Lower leg skin (tissue), 4 donors: Measurements from ENCODE around the gene SMARCC2. TPM values are rescaled to one million over a fixed set of nuclear protein-coding genes. Genes with fewer than 3 reads are reported as not detected.

ENCODE experiments used
- DNase-seq, 2 donors: peaks; one replicate each; pipeline ENCODE4 v3.0.0-alpha.2; 2019; ENCODE audit warnings: low spot score in 2 of 2
- H3K4me3 ChIP-seq: fragments of 200-600 bp; sonication (generic); 2 replicates; pipeline ENCODE4 v1.5.1; 2017; ENCODE audit warnings: mild to moderate bottlenecking, low read depth; ENCODE audit not compliant: poor library complexity, severe bottlenecking
- POLR2A ChIP-seq, 2 donors: fragments of 450-650 bp; IDR thresholded peaks; one replicate each; pipeline ENCODE4 v1.6.1; 2016 to 2017; ENCODE audit warnings: antibody characterized with exemption in 2 of 2, mild to moderate bottlenecking in 1 of 2, moderate library complexity in 1 of 2
- WGBS, 2 donors: methylation state at CpG; one replicate each; pipeline ENCODE4 v1.1.5; 2018; 5-methylcytosine and 5-hydroxymethylcytosine counted together
- intact Hi-C: fragments of 100-400 bp; cut with DNase I; formaldehyde crosslinking; loops from one replicate; pipeline ENCODE4 v1.15.0; 2023; ENCODE audit warnings: low total_unique reads
- total RNA-seq, 4 donors: library from RNA; depleted of rRNA; stranded (reverse); fragments of >200 nt; gene quantifications; one replicate each; pipeline ENCODE4 v1.1.0, GENCODE V29; 2016
- TF ChIP-seq, protein P1 (sequence below), 3 donors: fragments of 450-650 bp; IDR thresholded peaks; one replicate each; pipeline ENCODE4 v1.5.1; 2016; ENCODE audit warnings: antibody characterized with exemption in 3 of 3, mild to moderate bottlenecking in 3 of 3, moderate library complexity in 2 of 3

SMARCC2 gene
- total RNA-seq, 4 donors from 2014 or later = 55.3 to 90.5 (median 63.5) TPM

DNA sequence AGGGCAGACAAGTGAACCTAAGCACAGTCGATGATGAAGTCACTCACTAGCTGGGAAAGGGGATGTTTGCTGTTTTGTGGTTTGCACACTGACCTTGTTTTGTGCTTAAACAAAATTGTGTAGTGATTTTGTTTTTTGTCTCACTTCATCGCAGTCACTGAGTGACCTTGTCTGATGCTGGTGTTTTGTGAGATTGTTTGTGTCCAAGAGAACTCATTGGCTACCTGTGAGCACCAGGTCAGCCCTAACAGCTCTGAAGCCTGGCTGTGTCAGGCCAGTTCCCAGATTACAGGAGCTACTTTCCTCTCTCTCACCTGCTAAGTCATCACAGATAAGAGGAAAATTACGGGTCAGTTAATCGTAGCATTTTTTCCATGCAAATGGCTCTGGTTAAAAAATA is 65.2 kb downstream of the SMARCC2 start:
- DNase-seq = no peak
- TF ChIP-seq, protein P1, sequence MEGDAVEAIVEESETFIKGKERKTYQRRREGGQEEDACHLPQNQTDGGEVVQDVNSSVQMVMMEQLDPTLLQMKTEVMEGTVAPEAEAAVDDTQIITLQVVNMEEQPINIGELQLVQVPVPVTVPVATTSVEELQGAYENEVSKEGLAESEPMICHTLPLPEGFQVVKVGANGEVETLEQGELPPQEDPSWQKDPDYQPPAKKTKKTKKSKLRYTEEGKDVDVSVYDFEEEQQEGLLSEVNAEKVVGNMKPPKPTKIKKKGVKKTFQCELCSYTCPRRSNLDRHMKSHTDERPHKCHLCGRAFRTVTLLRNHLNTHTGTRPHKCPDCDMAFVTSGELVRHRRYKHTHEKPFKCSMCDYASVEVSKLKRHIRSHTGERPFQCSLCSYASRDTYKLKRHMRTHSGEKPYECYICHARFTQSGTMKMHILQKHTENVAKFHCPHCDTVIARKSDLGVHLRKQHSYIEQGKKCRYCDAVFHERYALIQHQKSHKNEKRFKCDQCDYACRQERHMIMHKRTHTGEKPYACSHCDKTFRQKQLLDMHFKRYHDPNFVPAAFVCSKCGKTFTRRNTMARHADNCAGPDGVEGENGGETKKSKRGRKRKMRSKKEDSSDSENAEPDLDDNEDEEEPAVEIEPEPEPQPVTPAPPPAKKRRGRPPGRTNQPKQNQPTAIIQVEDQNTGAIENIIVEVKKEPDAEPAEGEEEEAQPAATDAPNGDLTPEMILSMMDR (IDR thresholded peaks at IDR 0.05) = no peak
- TF ChIP-seq POLR2A (IDR thresholded peaks at IDR 0.05) = no peak
- intact Hi-C loops = no loop called here
- 89% methylated on average over 4 of the region's 4 CpGs for WGBS, 2 donors
- no peak overlapping the region for H3K4me3 ChIP-seq

DNA sequence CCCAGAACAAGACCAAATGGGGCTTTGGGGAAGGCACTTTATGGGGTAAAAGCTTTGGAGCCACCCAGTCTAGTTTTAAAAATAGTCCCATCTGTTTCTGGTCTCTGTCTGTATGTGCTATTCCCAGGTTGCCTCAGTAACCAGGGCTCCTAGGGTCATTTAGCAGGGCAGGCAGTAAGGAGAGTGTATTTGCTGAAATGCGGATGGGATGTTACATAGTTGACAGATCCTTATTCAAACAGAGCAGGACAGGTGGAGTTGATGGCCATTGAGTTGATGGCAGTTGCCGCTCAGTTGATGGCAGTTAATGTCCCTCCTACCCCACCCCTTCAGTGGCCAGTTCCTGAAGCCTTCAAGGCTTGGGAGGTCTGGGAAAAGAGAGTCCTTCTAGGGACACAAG is 66.6 kb downstream of the SMARCC2 start:
- TF ChIP-seq, protein P1 (IDR thresholded peaks at IDR 0.05) = no peak
- no peak for TF ChIP-seq POLR2A (IDR thresholded peaks at IDR 0.05)
- no peak for DNase-seq
- WGBS, 2 donors = 82 to 88% methylated on average over 2 of the region's 2 CpGs
- intact Hi-C loops = no loop called here
- H3K4me3 ChIP-seq = no peak overlapping the region

DNA sequence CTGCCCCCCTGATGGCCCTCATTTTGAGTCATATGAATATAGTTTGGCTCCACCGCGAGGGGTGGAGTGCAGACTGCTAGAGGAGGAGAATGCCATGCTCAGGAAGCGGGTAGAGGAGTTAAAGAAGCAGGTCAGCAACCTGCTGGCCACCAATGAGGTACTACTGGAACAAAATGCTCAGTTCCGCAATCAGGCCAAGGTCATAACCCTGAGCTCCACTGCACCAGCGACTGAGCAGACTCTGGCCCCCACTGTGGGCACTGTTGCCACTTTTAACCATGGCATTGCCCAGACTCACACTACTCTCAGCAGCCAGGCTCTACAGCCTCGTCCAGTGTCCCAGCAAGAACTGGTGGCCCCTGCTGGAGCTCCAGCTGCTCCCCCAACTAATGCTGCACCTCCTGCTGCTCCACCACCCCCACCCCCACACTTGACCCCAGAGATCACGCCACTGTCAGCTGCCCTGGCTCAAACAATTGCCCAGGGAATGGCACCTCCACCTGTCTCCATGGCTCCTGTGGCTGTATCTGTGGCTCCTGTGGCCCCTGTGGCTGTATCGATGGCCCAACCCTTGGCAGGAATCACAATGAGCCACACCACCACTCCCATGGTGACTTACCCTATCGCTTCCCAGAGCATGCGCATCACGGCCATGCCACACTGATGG is 67.9 kb downstream of the SMARCC2 start:
- no peak overlapping the region for H3K4me3 ChIP-seq
- TF ChIP-seq POLR2A (IDR thresholded peaks at IDR 0.05) = no peak
- TF ChIP-seq, protein P1 (IDR thresholded peaks at IDR 0.05) = no peak
- DNase-seq = no peak
- 87 to 92% methylated on average over 11 of the region's 11 CpGs for WGBS, 2 donors
- intact Hi-C loops = no loop called here

DNA sequence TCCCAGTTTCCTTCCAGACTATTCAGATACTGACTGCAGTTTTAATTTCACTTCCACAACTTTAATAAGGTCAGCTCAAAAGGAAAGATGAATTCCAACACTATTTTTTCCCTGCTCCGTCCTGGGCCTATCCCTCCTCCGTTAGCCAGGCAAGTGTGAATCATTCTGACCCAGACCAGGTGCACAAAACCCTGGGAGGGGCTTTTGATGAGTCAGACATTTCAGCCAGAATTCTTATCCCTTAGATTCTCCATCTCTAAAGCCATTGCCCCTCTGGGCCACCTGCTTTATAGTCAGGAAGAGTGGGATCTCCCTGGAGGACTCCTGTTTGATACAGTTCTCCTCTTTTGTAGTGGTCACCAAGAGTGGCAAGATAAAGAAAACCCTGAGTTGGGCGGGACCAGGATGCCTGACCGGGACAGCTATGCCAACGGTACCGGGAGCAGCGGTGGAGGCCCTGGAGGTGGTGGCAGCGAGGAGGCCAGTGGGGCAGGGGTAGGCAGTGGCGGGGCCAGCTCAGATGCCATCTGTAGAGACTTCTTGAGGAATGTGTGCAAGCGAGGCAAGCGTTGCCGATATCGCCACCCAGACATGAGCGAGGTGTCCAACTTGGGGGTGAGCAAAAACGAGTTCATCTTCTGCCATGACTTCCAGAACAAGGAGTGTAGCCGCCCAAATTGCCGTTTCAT is 69.0 kb downstream of the SMARCC2 start:
- intact Hi-C loops = no loop called here
- DNase-seq = no peak
- H3K4me3 ChIP-seq = no peak overlapping the region
- WGBS, 2 donors = 90% methylated on average over 17 of the region's 17 CpGs
- TF ChIP-seq, protein P1 (IDR thresholded peaks at IDR 0.05) = no peak
- TF ChIP-seq POLR2A (IDR thresholded peaks at IDR 0.05) = no peak

DNA sequence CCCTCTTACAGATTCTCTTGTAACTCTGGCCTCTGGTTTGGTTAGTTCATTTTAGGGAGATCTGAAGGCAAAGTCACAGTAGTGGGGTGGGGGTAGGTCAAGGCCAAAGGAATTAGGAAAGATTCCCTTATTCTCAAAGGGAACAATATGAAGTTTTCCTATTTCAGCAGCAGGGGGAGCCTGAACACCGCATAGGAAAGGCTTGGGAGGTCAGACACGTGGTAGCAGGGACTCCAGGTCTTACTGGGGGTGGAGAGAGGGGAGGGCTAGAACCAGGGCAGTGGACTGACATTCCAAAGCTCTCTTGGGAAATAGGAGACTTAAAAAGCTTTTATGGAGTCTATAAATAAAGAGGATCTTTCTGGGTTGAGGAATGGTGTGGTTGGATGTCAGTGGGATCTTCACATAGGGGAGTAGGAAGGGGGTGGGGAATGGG is 69.9 kb downstream of the SMARCC2 start:
- H3K4me3 ChIP-seq = no peak overlapping the region
- WGBS, 2 donors = 0 to 2% methylated on average over 2 of the region's 2 CpGs
- peak in 1 of 2 donors; percentile 64 for DNase-seq
- TF ChIP-seq, protein P1 (IDR thresholded peaks at IDR 0.05) = peak in 1 of 3 donors; percentile 93
- TF ChIP-seq POLR2A (IDR thresholded peaks at IDR 0.05) = no peak
- intact Hi-C loops = no loop called here
